HEK293T (cell line): ENCODE measurements around the gene SMOC2.

Experiments used
- ARNT ChIP-seq: fragments of 450-650 bp; IDR thresholded peaks from 2 replicates; pipeline ENCODE4 v1.6.1; 2017; ENCODE audit warnings: mild to moderate bottlenecking
- BHLHE40 ChIP-seq: fragments of 450-650 bp; IDR thresholded peaks from 2 replicates; pipeline ENCODE4 v1.6.1; 2016; ENCODE audit warnings: mild to moderate bottlenecking, moderate library complexity, borderline replicate concordance
- ELF4 ChIP-seq: fragments of 450-650 bp; IDR thresholded peaks from 2 replicates; pipeline ENCODE4 v1.6.1; 2017; ENCODE audit warnings: antibody characterized with exemption
- FOXA1 ChIP-seq: fragments of 450-650 bp; IDR thresholded peaks from 2 replicates; pipeline ENCODE4 v1.6.1; 2016; ENCODE audit warnings: mild to moderate bottlenecking
- FOXK2 ChIP-seq: fragments of 450-650 bp; IDR thresholded peaks from 2 replicates; pipeline ENCODE4 v1.6.1; 2016; ENCODE audit warnings: mild to moderate bottlenecking
- SP1 ChIP-seq: fragments of 450-650 bp; IDR thresholded peaks from 2 replicates; pipeline ENCODE4 v1.6.1; 2017
- TARDBP ChIP-seq: fragments of 450-650 bp; IDR thresholded peaks from 2 replicates; pipeline ENCODE4 v1.6.1; 2016
- TF ChIP-seq, protein P1 (sequence below): fragments of 450-650 bp; IDR thresholded peaks from 2 replicates; pipeline ENCODE4 v1.6.1; 2016

DNA sequence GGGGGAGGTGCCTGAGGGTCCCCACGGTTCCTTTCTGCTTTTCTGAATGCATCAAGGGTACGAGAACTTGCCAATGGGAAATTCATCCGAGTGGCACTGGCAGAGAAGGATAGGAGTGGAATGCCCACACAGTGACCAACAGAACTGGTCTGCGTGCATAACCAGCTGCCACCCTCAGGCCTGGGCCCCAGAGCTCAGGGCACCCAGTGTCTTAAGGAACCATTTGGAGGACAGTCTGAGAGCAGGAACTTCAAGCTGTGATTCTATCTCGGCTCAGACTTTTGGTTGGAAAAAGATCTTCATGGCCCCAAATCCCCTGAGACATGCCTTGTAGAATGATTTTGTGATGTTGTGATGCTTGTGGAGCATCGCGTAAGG is 226.4 kb downstream of the SMOC2 start:
- TF ChIP-seq FOXK2 (no peak), ELF4 (no peak), BHLHE40 (no peak), TARDBP (no peak), FOXA1 (no peak), ARNT (no peak), SP1 (no peak)
- TF ChIP-seq, protein P1, sequence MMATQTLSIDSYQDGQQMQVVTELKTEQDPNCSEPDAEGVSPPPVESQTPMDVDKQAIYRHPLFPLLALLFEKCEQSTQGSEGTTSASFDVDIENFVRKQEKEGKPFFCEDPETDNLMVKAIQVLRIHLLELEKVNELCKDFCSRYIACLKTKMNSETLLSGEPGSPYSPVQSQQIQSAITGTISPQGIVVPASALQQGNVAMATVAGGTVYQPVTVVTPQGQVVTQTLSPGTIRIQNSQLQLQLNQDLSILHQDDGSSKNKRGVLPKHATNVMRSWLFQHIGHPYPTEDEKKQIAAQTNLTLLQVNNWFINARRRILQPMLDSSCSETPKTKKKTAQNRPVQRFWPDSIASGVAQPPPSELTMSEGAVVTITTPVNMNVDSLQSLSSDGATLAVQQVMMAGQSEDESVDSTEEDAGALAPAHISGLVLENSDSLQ: no peak
